Calu3 (cell line): Measurements from ENCODE around the gene ARHGAP22. TPM values are rescaled to one million over a fixed set of nuclear protein-coding genes. Genes with fewer than 3 reads are reported as not detected.

Source experiments
- BruUV-seq: library from RNA; stranded (reverse); fragments of 400-500 nt; replicated peaks from 2 replicates; lab custom pipeline; 2021; lab: Mats Ljungman, UMichigan
- CTCF ChIA-PET: fragments of 300-600 bp; sonication (Branson Sonifier 250); formaldehyde crosslinking; loops from one replicate; lab custom pipeline; 2022; ENCODE audit warnings: antibody characterized with exemption; lab: Charles Lee
- DNase-seq: peaks from one replicate; pipeline ENCODE4 v3.0.0; 2022
- H3K27ac Mint-ChIP-seq: one replicate; pipeline ENCODE4 v1.8.0; 2022; ENCODE audit warnings: mixed read lengths; ENCODE audit not compliant: unreplicated experiment
- H3K27me3 Mint-ChIP-seq: one replicate; pipeline ENCODE4 v1.8.0; 2022; ENCODE audit warnings: mixed read lengths; ENCODE audit not compliant: unreplicated experiment
- H3K36me3 Mint-ChIP-seq: one replicate; pipeline ENCODE4 v1.8.0; 2022; ENCODE audit warnings: mild to moderate bottlenecking, moderate library complexity, mixed read lengths; ENCODE audit not compliant: insufficient read depth, unreplicated experiment
- H3K4me1 Mint-ChIP-seq: one replicate; pipeline ENCODE4 v1.8.0; 2022; ENCODE audit warnings: mild to moderate bottlenecking, low read depth, mixed read lengths; ENCODE audit not compliant: unreplicated experiment
- H3K4me3 Mint-ChIP-seq: one replicate; pipeline ENCODE4 v1.8.0; 2022; ENCODE audit warnings: mild to moderate bottlenecking, low read depth, moderate library complexity, mixed read lengths; ENCODE audit not compliant: unreplicated experiment
- H3K9me3 Mint-ChIP-seq: one replicate; pipeline ENCODE4 v1.8.0; 2022; ENCODE audit warnings: low read depth, mixed read lengths; ENCODE audit not compliant: unreplicated experiment
- CTCF ChIP-seq: fragments of 200-600 bp; IDR thresholded peaks from one replicate; pipeline ENCODE4 v1.8.0; 2022; ENCODE audit warnings: antibody characterized with exemption; ENCODE audit not compliant: unreplicated experiment
- intact Hi-C: fragments of 100-400 bp; cut with micrococcal nuclease; formaldehyde crosslinking; loops from one replicate; pipeline ENCODE4 v1.10.0; 2022; ENCODE audit not compliant: unreplicated experiment
- total RNA-seq: library from RNA; stranded (reverse); gene quantifications from 2 replicates; pipeline ENCODE4 v1.2.3, GENCODE V29; 2022

Gene ARHGAP22
- total RNA-seq, 1 experiment from 2014 or later, result 1.0 TPM

GRCh38 chr10:48468866-48469511 lies 135.9 kb downstream of the ARHGAP22 start:
- no peak for TF ChIP-seq CTCF
- H3K4me3 Mint-ChIP-seq, result no peak overlapping the region
- H3K4me1 Mint-ChIP-seq, result no peaks in the 10 kb centered on the region
- CTCF ChIA-PET, result interaction anchor here (0.6 to 1.1 kb wide), 3 partner anchors 10 to 187 kb away, joined by 3 to 5 read pairs (median 3); no protein-coding TSS in a partner anchor
- peaks cover 2% of the 10 kb centered on the region for H3K9me3 Mint-ChIP-seq
- no peaks in the 10 kb centered on the region for H3K36me3 Mint-ChIP-seq
- H3K27me3 Mint-ChIP-seq, result peaks cover 31% of the 10 kb centered on the region
- intact Hi-C loops, result no loop called here
- BruUV-seq, result no TSS peak
- H3K27ac Mint-ChIP-seq, result no peak overlapping the region
- DNase-seq, result no peak

- Mint-ChIP-seq H3K9me3 (peaks cover 2% of the 10 kb centered on the region), H3K27me3 (peaks cover 31% of the 10 kb centered on the region), H3K36me3 (no peaks in the 10 kb centered on the region), H3K27ac (no peak overlapping the region), H3K4me1 (no peaks in the 10 kb centered on the region), H3K4me3 (no peak overlapping the region)
- intact Hi-C loops, result no loop called here
- CTCF ChIA-PET, result interaction anchor here (1.1 kb wide), 1 partner anchor 10 kb away, joined by 3 read pairs; no protein-coding TSS in a partner anchor
- no peak for DNase-seq
- no peak for TF ChIP-seq CTCF
- BruUV-seq, result no TSS peak
Measured at GRCh38 chr10:48468130-48468790, 136.6 kb downstream of the ARHGAP22 start.

GRCh38 chr10:48467669-48468068 lies 137.2 kb downstream of the ARHGAP22 start:
- peaks cover 31% of the 10 kb centered on the region for H3K27me3 Mint-ChIP-seq
- TF ChIP-seq CTCF, result no peak
- BruUV-seq, result no TSS peak
- no peak overlapping the region for H3K27ac Mint-ChIP-seq
- no peaks in the 10 kb centered on the region for H3K4me1 Mint-ChIP-seq
- DNase-seq, result no peak
- CTCF ChIA-PET, result no interaction called here
- H3K36me3 Mint-ChIP-seq, result no peaks in the 10 kb centered on the region
- no peak overlapping the region for H3K4me3 Mint-ChIP-seq
- intact Hi-C loops, result no loop called here
- H3K9me3 Mint-ChIP-seq, result peaks cover 2% of the 10 kb centered on the region

GRCh38 chr10:48466611-48467240 lies 138.1 kb downstream of the ARHGAP22 start:
- no peak for DNase-seq
- Mint-ChIP-seq H3K4me3 (no peak overlapping the region), H3K9me3 (peaks cover 2% of the 10 kb centered on the region), H3K4me1 (no peaks in the 10 kb centered on the region), H3K27ac (no peak overlapping the region), H3K36me3 (no peaks in the 10 kb centered on the region), H3K27me3 (peaks cover 31% of the 10 kb centered on the region)
- TF ChIP-seq CTCF, result no peak
- CTCF ChIA-PET, result no interaction called here
- no TSS peak for BruUV-seq
- intact Hi-C loops, result no loop called here
